ENCODE data around the gene ULK3. TPM values are rescaled to one million over a fixed set of nuclear protein-coding genes. Genes with fewer than 3 reads are reported as not detected.

The ULK3 gene
- total RNA-seq, 2 donors from 2014 or later = 34.9 to 72.2 TPM

GRCh38 chr15:74837482-74838136 is 5.3 kb downstream of the ULK3 start:
- Histone ChIP-seq H3K4me3 (no peak overlapping the region), H3K27ac (no peak overlapping the region), H3K27me3 (replicated peaks; ENCODE audit: insufficient read depth) (no peaks in the 10 kb centered on the region), H3K4me1 (ENCODE audit: control insufficient read depth in 1 of 2, low read depth in 2 of 2) (peaks cover 7 to 11% of the 10 kb centered on the region in 2 donors), H3K36me3 (no peaks in the 10 kb centered on the region), H3K9me3 (no peaks in the 10 kb centered on the region)
- TF ChIP-seq, protein P1, sequence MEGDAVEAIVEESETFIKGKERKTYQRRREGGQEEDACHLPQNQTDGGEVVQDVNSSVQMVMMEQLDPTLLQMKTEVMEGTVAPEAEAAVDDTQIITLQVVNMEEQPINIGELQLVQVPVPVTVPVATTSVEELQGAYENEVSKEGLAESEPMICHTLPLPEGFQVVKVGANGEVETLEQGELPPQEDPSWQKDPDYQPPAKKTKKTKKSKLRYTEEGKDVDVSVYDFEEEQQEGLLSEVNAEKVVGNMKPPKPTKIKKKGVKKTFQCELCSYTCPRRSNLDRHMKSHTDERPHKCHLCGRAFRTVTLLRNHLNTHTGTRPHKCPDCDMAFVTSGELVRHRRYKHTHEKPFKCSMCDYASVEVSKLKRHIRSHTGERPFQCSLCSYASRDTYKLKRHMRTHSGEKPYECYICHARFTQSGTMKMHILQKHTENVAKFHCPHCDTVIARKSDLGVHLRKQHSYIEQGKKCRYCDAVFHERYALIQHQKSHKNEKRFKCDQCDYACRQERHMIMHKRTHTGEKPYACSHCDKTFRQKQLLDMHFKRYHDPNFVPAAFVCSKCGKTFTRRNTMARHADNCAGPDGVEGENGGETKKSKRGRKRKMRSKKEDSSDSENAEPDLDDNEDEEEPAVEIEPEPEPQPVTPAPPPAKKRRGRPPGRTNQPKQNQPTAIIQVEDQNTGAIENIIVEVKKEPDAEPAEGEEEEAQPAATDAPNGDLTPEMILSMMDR (IDR thresholded peaks at IDR 0.05) = no peak
- DNase-seq (ENCODE audit: low spot score) (no peak), ATAC-seq (ENCODE audit: insufficient number of reproducible peaks, low FRiP score, low read depth) (no peak)

DNA sequence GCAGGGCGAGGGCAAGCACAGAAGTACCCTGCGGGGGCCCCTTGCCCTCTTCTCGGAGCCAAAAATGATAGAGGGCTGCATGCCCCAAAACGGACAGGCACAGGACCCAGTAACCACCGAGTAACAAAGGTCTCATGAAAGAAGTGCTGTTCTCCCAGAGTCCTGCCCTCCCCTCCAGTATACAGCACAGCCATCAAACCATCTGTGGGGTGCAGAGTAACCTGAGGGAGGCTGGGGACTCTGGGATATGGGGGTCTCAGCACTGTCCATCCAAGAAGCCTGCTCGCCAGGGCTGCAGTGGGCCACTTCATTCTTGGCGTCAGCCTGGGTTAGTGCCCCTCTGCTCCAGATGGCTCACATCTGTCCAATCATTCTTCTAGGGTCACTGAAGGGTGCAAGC is 6.1 kb downstream of the ULK3 start:
- H3K9me3 ChIP-seq = no peaks in the 10 kb centered on the region
- TF ChIP-seq, protein P1 (IDR thresholded peaks at IDR 0.05) = no peak
- ATAC-seq (ENCODE audit: insufficient number of reproducible peaks, low FRiP score, low read depth) (no peak), DNase-seq (ENCODE audit: low spot score) (no peak)
- H3K4me3 ChIP-seq = no peak overlapping the region
- H3K36me3 ChIP-seq = no peaks in the 10 kb centered on the region
- H3K4me1 ChIP-seq (ENCODE audit: control insufficient read depth in 1 of 2, low read depth in 2 of 2) = peaks cover 2 to 3% of the 10 kb centered on the region in 2 donors
- no peaks in the 10 kb centered on the region for H3K27me3 ChIP-seq (replicated peaks; ENCODE audit: insufficient read depth)
- no peak overlapping the region for H3K27ac ChIP-seq

DNA sequence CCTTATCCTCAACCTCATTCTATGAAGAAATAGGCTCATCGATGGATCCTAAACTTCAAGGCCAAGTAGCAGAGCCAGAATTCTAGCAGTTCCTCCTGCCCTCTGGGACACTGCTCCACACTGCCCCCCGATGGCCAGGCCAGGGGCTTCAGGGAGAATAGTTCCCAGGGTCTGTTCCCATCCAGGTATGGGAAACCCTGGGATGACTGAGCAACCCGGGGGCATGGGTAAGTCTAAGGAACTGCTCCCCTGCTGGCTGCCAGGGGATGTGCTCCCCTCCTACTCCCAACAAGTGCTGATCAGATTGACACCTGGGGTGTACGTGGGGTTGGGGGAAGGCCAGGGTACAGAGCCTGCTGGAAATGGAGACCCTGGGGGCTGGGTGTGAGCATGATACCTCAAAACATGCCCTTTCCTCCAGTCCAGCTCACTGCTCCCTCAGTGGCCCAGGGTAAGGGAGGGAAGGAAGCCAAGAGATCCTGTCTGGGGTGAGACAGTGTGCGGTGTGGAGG is 7.6 kb downstream of the ULK3 start:
- DNase-seq (ENCODE audit: low spot score) (no peak), ATAC-seq (ENCODE audit: insufficient number of reproducible peaks, low FRiP score, low read depth) (no peak)
- TF ChIP-seq, protein P1 (IDR thresholded peaks at IDR 0.05) = peak; percentile 42
- H3K36me3 ChIP-seq = no peaks in the 10 kb centered on the region
- H3K4me1 ChIP-seq (ENCODE audit: control insufficient read depth in 1 of 2, low read depth in 2 of 2) = no peaks in the 10 kb centered on the region
- H3K4me3 ChIP-seq = no peak overlapping the region
- no peaks in the 10 kb centered on the region for H3K27me3 ChIP-seq (replicated peaks; ENCODE audit: insufficient read depth)
- H3K27ac ChIP-seq = no peak overlapping the region
- H3K9me3 ChIP-seq = no peaks in the 10 kb centered on the region

DNA sequence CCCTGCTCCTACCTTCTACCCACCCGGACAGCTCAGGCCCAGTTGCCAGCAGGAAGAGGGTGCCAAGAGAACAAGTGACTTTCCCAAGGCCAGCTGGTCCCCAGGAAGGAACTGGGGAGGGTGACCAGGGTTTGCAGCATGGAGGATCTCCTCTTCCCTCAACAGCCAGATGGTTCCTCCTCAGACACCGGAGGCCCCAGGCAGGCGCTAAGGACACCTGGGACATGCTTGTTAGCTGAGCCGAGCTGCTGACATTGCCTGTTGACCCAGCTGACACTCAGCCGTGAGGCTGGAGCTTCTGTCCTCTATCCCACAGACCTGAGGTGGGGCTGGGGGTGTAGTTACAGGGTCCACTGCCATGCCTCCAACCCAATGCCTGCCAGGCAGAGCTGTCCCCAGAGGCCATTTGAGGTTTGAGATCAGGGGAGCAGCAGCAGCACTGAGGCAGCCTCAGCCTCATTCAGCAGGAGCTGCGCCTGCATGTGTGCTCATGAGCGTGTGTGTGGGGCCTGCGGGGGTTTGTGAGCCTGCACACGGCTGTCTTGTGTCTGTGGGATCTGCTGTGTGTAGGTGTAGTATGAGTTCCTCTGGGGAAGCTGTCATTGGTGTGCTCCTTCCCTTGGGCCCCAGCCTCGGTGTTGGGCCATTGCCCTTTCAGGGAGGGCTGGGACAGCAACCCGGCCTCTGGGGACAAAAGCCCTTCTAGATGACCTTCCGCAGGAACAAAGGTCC is 9.4 kb downstream of the ULK3 start:
- no peak for ATAC-seq (ENCODE audit: insufficient number of reproducible peaks, low FRiP score, low read depth)
- DNase-seq (ENCODE audit: low spot score) = no peak
- no peak overlapping the region for H3K4me3 ChIP-seq

DNA sequence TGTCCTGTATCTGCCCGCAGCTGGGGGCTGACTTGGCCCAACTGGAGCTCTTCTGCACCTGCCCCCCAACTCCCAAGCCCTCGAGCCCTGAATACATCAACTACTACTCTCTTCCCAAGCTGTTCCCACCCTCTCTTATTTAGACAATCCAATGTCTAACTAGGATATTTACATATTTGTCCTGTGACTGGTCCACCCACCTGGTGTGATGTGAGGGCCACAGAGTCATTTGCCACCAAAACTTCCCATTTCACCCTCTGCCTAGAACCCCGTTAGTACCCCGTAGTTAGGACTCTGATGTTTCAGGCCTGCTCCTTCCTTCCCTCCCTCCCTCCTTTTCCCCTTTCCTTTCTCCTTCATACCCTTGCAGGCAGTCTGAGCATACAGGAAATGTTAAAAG is 10.1 kb downstream of the ULK3 start:
- no peak overlapping the region for H3K4me3 ChIP-seq
- TF ChIP-seq, protein P1 (IDR thresholded peaks at IDR 0.05) = no peak
- no peaks in the 10 kb centered on the region for H3K9me3 ChIP-seq
- no peak for ATAC-seq (ENCODE audit: insufficient number of reproducible peaks, low FRiP score, low read depth)
- DNase-seq (ENCODE audit: low spot score) = no peak
- H3K27me3 ChIP-seq (replicated peaks; ENCODE audit: insufficient read depth) = no peaks in the 10 kb centered on the region
- no peaks in the 10 kb centered on the region for H3K36me3 ChIP-seq
- no peaks in the 10 kb centered on the region for H3K4me1 ChIP-seq (ENCODE audit: control insufficient read depth in 1 of 2, low read depth in 2 of 2)
- no peak overlapping the region for H3K27ac ChIP-seq

More for the DNA sequence above, 9.4 kb downstream of the ULK3 start:
- H3K36me3 ChIP-seq = no peaks in the 10 kb centered on the region
- H3K27me3 ChIP-seq (replicated peaks; ENCODE audit: insufficient read depth) = no peaks in the 10 kb centered on the region
- TF ChIP-seq, protein P1 (IDR thresholded peaks at IDR 0.05) = no peak
- H3K27ac ChIP-seq = no peak overlapping the region
- H3K9me3 ChIP-seq = no peaks in the 10 kb centered on the region
- H3K4me1 ChIP-seq (ENCODE audit: control insufficient read depth in 1 of 2, low read depth in 2 of 2) = no peaks in the 10 kb centered on the region

Measured in thoracic aorta (tissue), 2 donors.